ENCODE measurements around the gene ZMYND11. TPM values are rescaled to one million over a fixed set of nuclear protein-coding genes. Genes with fewer than 3 reads are reported as not detected.
"Not testable (repeated sequence)": the region's sequence is repeated elsewhere in the genome, so short reads cannot be mapped to it uniquely, and the experiment has no call there.

Gene ZMYND11
- total and polyA plus RNA-seq, 2 donors from 2014 or later: 32.7 to 80.7 TPM

DNA sequence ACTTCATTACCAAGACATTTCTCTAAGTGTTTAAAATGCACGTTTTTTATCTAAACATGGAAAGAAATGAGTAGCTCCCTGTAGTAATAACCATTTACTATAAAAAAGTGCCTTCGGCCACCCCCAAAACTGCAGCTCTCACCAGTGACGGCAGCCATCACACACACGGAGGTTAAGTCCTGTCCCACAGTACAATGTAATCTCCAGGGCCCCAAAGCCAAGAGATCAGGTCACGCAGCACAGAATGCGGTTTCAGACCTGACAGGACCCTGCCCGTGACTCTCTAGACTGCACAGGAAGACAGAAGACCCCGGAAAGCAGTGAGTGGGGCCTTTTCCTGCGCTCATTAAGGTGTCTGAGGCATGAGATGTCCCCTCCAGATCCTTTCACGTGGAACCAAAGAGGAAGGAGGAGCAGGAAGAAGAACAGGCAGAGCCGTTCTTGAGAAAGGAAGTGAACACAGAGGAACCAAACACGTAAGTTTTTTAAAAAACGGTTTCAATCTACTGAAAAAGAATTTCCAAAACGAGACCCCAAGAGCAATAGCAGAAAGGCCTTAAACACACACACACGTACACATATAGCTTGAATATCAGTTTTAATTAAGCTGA is 125.7 kb downstream of the ZMYND11 start:
- TF ChIP-seq CTCF (IDR thresholded peaks at IDR 0.05; ENCODE audit: borderline replicate concordance, extremely low read depth, insufficient read depth): no peak
- no peaks in the 10 kb centered on the region for H3K4me1 ChIP-seq (ENCODE audit: control insufficient read depth in 2 of 3, insufficient read depth in 2 of 3, low read depth in 1 of 3, low read length in 3 of 3)
- peaks cover 0 to 3% (median 0%) of the 10 kb centered on the region in 3 donors for H3K36me3 ChIP-seq (ENCODE audit: control insufficient read depth in 2 of 3, insufficient read depth in 3 of 3, low read length in 3 of 3)
- FAIRE-seq (no peak), DNase-seq (no peak)
- H3K9ac ChIP-seq (ENCODE audit: low read length in 3 of 3): no peak overlapping the region
- intact Hi-C loops (cut with DNase I): no loop called here
- H3K9me3 ChIP-seq (ENCODE audit: control insufficient read depth in 2 of 3, insufficient read depth in 1 of 3, low read length in 3 of 3): no peaks in the 10 kb centered on the region
- no peaks in the 10 kb centered on the region for H3K27me3 ChIP-seq (ENCODE audit: control insufficient read depth, insufficient read depth, low read length)
- no peak overlapping the region for H3K4me3 ChIP-seq (ENCODE audit: low read length in 3 of 3)
- no peak overlapping the region for H3K27ac ChIP-seq (ENCODE audit: low read depth in 2 of 2, low read length in 2 of 2)

- H3K27me3 ChIP-seq (ENCODE audit: control insufficient read depth, insufficient read depth, low read length); H3K27ac ChIP-seq (ENCODE audit: low read depth in 2 of 2, low read length in 2 of 2); FAIRE-seq; intact Hi-C loops (cut with DNase I); H3K9ac ChIP-seq (ENCODE audit: low read length in 3 of 3); H3K36me3 ChIP-seq (ENCODE audit: control insufficient read depth in 2 of 3, insufficient read depth in 3 of 3, low read length in 3 of 3); H3K4me3 ChIP-seq (ENCODE audit: low read length in 3 of 3); H3K9me3 ChIP-seq (ENCODE audit: control insufficient read depth in 2 of 3, insufficient read depth in 1 of 3, low read length in 3 of 3); H3K4me1 ChIP-seq (ENCODE audit: control insufficient read depth in 2 of 3, insufficient read depth in 2 of 3, low read depth in 1 of 3, low read length in 3 of 3); DNase-seq: not testable (repeated sequence)
Observed at GRCh38 chr10:264160-265073, 129.2 kb downstream of the ZMYND11 start.

DNA sequence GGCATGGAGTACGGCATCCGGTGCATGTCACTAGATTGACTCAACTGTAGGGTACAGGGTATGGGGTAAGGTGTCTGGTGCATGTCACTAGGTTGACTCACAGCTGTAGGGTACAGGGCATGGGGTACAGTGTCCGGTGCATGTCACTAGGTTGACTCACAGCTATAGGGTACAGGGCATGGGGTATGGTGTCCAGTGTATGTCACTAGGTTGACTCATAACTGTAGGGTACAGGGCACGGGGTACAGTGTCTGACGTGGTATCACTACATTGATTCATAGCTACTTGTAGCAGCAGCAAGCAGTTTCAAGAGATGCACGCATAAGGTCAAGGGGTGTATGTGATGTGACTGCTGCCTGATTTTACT is 129.8 kb downstream of the ZMYND11 start:
- H3K4me3 ChIP-seq (ENCODE audit: low read length in 3 of 3); H3K27me3 ChIP-seq (ENCODE audit: control insufficient read depth, insufficient read depth, low read length); DNase-seq; FAIRE-seq; intact Hi-C loops (cut with DNase I); H3K9me3 ChIP-seq (ENCODE audit: control insufficient read depth in 2 of 3, insufficient read depth in 1 of 3, low read length in 3 of 3); H3K27ac ChIP-seq (ENCODE audit: low read depth in 2 of 2, low read length in 2 of 2); H3K9ac ChIP-seq (ENCODE audit: low read length in 3 of 3); H3K4me1 ChIP-seq (ENCODE audit: control insufficient read depth in 2 of 3, insufficient read depth in 2 of 3, low read depth in 1 of 3, low read length in 3 of 3); H3K36me3 ChIP-seq (ENCODE audit: control insufficient read depth in 2 of 3, insufficient read depth in 3 of 3, low read length in 3 of 3): not testable (repeated sequence)

- H3K27me3 ChIP-seq (ENCODE audit: control insufficient read depth, insufficient read depth, low read length); intact Hi-C loops (cut with DNase I); H3K4me1 ChIP-seq (ENCODE audit: control insufficient read depth in 2 of 3, insufficient read depth in 2 of 3, low read depth in 1 of 3, low read length in 3 of 3); H3K9ac ChIP-seq (ENCODE audit: low read length in 3 of 3); H3K36me3 ChIP-seq (ENCODE audit: control insufficient read depth in 2 of 3, insufficient read depth in 3 of 3, low read length in 3 of 3); DNase-seq; H3K4me3 ChIP-seq (ENCODE audit: low read length in 3 of 3); FAIRE-seq; H3K27ac ChIP-seq (ENCODE audit: low read depth in 2 of 2, low read length in 2 of 2); H3K9me3 ChIP-seq (ENCODE audit: control insufficient read depth in 2 of 3, insufficient read depth in 1 of 3, low read length in 3 of 3): not testable (repeated sequence)
Observed at GRCh38 chr10:265816-266588, 130.7 kb downstream of the ZMYND11 start.

Measured in kidney (tissue), 14 donors.